ENCODE measurements around the gene TTC3.

GRCh38 chr21:37117204-37117603, 44.1 kb downstream of the TTC3 start:
- TF ChIP-seq ZBTB21 (tag by site-specific recombination; IDR thresholded peaks at IDR 0.05), result no peak
- no peak for TF ChIP-seq CTCF (tag by site-specific recombination; IDR thresholded peaks at IDR 0.05)
- TF ChIP-seq ZNF792 (tag by site-specific recombination; IDR thresholded peaks at IDR 0.05), result no peak
- TF ChIP-seq ZBTB10 (tag by site-specific recombination; IDR thresholded peaks at IDR 0.05), result no peak
- no peak for TF ChIP-seq ZNF121 (tag by site-specific recombination; IDR thresholded peaks at IDR 0.05)
- no peak for TF ChIP-seq ZNF311 (tag by site-specific recombination; IDR thresholded peaks at IDR 0.05; ENCODE audit: borderline replicate concordance)
- TF ChIP-seq SP2 (tag by site-specific recombination; IDR thresholded peaks at IDR 0.05), result no peak
- no peak for TF ChIP-seq ZNF501 (tag by site-specific recombination; IDR thresholded peaks at IDR 0.05)
- no peak for TF ChIP-seq ZNF416 (tag by site-specific recombination; IDR thresholded peaks at IDR 0.05)
- no peak for TF ChIP-seq ZNF146 (tag by site-specific recombination; IDR thresholded peaks at IDR 0.05)
- TF ChIP-seq ZBTB17 (tag by site-specific recombination; IDR thresholded peaks at IDR 0.05), result no peak
- no peak for TF ChIP-seq REST (tag by site-specific recombination; IDR thresholded peaks at IDR 0.05)
- no peak for TF ChIP-seq SP7 (tag by site-specific recombination; IDR thresholded peaks at IDR 0.05)
- no peak for TF ChIP-seq ZNF274 (IDR thresholded peaks at IDR 0.05; ENCODE audit: low read length)
- TF ChIP-seq ZNF274 (tag by site-specific recombination; IDR thresholded peaks at IDR 0.05; ENCODE audit: borderline replicate concordance), result no peak
